ENCODE data around the gene TRAF4.
"Not testable (repeated sequence)": the region's sequence is repeated elsewhere in the genome, so short reads cannot be mapped to it uniquely, and the experiment has no call there.

The TRAF4 gene

DNA sequence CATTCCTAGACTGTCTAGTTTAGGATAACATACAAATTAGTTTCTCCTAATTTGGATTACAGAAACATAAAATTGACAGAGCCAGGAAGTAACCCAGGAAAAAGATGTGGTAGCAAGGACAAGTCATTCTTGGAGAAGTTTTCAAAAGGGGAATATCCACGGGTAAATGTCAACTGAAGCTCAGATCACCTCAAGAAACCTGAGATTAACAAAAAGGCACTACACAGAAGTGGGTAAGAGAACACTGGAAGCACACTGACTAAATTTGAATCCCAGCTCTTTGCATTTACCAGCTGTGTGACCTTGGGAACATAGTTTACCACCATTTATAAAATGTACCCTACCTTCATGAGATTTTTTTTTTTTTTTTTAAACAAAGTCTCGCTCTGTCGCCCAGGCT, 39.4 kb downstream of the TRAF4 start:
- DNase-seq (ENCODE audit: low read depth): no peak
- TF ChIP-seq, protein P1, sequence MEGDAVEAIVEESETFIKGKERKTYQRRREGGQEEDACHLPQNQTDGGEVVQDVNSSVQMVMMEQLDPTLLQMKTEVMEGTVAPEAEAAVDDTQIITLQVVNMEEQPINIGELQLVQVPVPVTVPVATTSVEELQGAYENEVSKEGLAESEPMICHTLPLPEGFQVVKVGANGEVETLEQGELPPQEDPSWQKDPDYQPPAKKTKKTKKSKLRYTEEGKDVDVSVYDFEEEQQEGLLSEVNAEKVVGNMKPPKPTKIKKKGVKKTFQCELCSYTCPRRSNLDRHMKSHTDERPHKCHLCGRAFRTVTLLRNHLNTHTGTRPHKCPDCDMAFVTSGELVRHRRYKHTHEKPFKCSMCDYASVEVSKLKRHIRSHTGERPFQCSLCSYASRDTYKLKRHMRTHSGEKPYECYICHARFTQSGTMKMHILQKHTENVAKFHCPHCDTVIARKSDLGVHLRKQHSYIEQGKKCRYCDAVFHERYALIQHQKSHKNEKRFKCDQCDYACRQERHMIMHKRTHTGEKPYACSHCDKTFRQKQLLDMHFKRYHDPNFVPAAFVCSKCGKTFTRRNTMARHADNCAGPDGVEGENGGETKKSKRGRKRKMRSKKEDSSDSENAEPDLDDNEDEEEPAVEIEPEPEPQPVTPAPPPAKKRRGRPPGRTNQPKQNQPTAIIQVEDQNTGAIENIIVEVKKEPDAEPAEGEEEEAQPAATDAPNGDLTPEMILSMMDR (IDR thresholded peaks at IDR 0.05; ENCODE audit: insufficient read depth, low read depth, low read length, missing control alignments): no peak
- H3K4me3 ChIP-seq (ENCODE audit: low read length): no peak overlapping the region

DNA sequence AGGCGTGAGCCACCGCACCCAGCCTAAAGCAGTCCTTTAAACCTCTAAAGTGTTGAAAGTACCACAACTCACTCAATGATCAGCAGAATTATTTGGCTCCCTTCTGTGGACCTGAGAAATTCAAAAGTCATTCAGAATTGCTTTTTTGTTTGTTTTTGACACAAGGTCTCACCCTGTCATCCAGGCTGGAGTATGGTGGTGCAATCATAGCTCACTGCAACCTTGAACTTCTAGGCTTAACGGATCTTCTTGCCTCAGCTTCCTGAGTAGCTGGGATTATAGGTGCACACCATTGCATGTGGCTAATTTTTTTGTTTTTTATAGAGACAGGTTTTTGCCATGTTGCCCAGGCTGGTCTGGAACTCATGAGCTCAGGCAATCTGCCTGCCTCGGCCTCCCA, 44.3 kb downstream of the TRAF4 start:
- H3K4me3 ChIP-seq (ENCODE audit: low read length): no peak overlapping the region
- TF ChIP-seq, protein P1 (IDR thresholded peaks at IDR 0.05; ENCODE audit: insufficient read depth, low read depth, low read length, missing control alignments): no peak
- DNase-seq (ENCODE audit: low read depth): no peak

DNA sequence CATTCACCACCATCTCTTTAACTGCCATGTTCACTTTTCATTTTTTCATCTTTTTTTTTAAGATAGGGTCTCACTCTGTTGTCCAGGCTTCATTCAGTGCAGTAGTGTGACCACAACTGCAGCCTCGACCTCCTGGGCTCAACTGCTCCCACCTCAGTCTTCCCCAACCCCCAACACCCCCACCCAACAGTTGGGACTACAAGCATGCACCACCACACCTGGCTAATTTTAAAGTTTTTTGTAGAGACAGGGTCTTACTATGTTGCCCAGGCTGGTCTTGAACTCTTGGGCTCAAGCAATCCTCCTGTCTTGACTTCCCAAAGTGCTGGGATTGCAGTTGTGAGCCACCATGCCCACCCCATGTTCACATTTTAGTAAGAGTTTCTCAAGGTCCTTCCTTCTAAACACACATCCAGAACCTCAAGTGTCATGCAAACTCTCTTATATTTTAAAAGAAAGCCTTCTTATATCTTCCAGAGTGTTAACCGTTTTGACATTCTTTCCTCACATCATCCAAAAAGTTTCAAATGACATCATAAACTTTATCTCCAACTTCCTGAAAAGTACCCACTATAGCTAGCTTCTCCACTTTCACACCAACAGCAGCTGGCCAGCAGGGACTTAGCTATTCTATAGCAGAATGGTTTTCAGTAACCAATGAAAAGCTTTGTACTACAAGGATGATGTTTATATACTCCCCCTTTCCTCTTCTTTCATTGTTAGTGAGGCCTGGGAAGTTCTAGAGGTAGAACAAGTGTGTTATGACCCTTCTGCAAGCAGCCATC, 49.3 kb downstream of the TRAF4 start:
- TF ChIP-seq, protein P1 (IDR thresholded peaks at IDR 0.05; ENCODE audit: insufficient read depth, low read depth, low read length, missing control alignments): no peak
- H3K4me3 ChIP-seq (ENCODE audit: low read length): no peak overlapping the region
- DNase-seq (ENCODE audit: low read depth): no peak

DNA sequence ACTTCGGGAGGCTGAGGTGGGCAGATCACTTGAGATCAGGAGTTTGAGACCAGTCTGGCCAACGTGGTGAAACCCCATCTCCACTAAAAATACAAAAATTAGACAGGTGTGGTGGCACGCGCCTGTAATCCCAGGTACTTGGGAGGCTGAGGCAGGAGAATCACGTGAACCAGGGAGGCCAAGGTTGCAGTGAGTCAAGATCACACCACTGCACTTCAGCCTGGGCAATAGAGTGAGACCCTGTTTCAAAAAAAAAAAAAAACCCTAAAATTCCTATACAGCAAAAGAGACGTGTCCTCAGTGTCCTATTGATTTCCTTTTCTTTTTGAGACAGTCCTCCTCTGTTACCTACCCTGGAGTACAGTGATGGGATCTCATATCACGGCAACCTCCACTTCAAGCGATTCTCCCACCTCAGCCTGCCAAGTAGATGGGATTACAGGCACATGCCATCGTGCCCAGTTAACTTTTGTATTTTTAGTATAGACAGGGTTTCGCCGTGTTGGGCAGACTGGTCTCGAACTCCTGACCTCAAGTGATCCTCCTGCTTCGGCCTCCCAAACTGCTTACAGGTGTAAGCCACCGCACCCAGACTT, 51.1 kb downstream of the TRAF4 start:
- not testable (repeated sequence) for DNase-seq (ENCODE audit: low read depth); H3K4me3 ChIP-seq (ENCODE audit: low read length)

DNA sequence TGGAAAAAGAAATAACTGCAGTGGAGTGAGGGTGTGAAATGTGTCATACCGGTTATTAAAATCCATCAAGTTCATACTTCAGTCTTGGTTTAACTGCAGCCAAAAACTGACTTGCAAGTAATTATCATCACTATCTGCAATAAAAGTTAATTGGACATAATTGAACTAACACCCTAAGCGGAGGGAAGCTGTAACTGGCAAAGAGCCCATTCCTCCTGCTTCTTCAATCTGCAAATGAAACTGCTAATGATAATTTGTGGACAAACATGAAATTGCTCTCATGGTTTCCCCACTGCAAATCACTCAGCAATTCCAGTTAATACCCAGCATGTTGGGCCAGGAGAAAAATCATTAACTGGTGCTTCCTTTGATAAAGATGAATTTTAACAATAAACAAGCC, 52.3 kb downstream of the TRAF4 start:
- DNase-seq (ENCODE audit: low read depth): no peak
- H3K4me3 ChIP-seq (ENCODE audit: low read length): no peak overlapping the region
- TF ChIP-seq, protein P1 (IDR thresholded peaks at IDR 0.05; ENCODE audit: insufficient read depth, low read depth, low read length, missing control alignments): no peak

Measured in epithelial cell of esophagus (primary cell).